B cell (primary cell): ENCODE results near the gene COA8. TPM values are rescaled to one million over a fixed set of nuclear protein-coding genes. Genes with fewer than 3 reads are reported as not detected.
A peak's percentile ranks its signal among the peaks of the same experiment; 100 is the strongest.

ENCODE experiments used
- ATAC-seq: fragments of 200-7000 bp; cut with Tn5 transposase; one replicate; pipeline ENCODE4 v1.10.0; 2021; ENCODE audit warnings: low read depth, mild to moderate bottlenecking, moderate number of reproducible peaks, moderate library complexity
- CTCF ChIA-PET: fragments of 350-600 bp; sonication (Branson Sonifier 250); formaldehyde crosslinking; loops from one replicate; lab custom pipeline; 2021; ENCODE audit warnings: antibody characterized with exemption, inconsistent platforms; lab: Charles Lee
- POLR2A ChIA-PET: fragments of 350-600 bp; sonication (Branson Sonifier 250); formaldehyde crosslinking; loops from one replicate; lab custom pipeline; 2021; ENCODE audit warnings: antibody characterized with exemption; lab: Charles Lee
- DNase-seq: peaks from one replicate; pipeline ENCODE4 v3.0.0; 2013
- H2AFZ ChIP-seq: 2 replicates; pipeline ENCODE4 v1.6.1; 2012; ENCODE audit warnings: mild to moderate bottlenecking, low read depth, low read length; ENCODE audit not compliant: insufficient read depth, poor library complexity, severe bottlenecking
- H3K27ac ChIP-seq, 2 donors: 1 replicate in 1 of 2; 2 replicates in 1 of 2; pipeline ENCODE4 v1.5.1; 2012 to 2013; ENCODE audit warnings: low read length in 2 of 2, mild to moderate bottlenecking in 2 of 2, moderate library complexity in 1 of 2
- H3K27me3 ChIP-seq, 4 experiments: fragments of 200-600 bp in 1 of 4; sonication (generic) in 1 of 4; replicated peaks in 1 of 4; 1 replicate in 2 of 4; 2 replicates in 2 of 4; pipeline versions ENCODE4 v1.6.1 to v1.7.0; 2013 to 2016; ENCODE audit warnings: low read length in 3 of 4, mild to moderate bottlenecking in 2 of 4, mixed read lengths in 1 of 4, moderate library complexity in 1 of 4; ENCODE audit not compliant: insufficient read depth in 4 of 4, control insufficient read depth in 3 of 4; ENCODE audit errors: control extremely low read depth in 1 of 4
- H3K36me3 ChIP-seq, 2 experiments: replicated peaks in 1 of 2; 1 replicate in 1 of 2; 2 replicates in 1 of 2; pipeline versions ENCODE4 v1.6.1 to v1.7.1; 2013; ENCODE audit warnings: low read length in 1 of 2; ENCODE audit not compliant: insufficient read depth in 2 of 2, control insufficient read depth in 1 of 2; ENCODE audit errors: control extremely low read depth in 1 of 2, extremely low read depth in 1 of 2
- H3K4me1 ChIP-seq, 2 donors: fragments of 200-600 bp in 1 of 2; sonication (generic) in 1 of 2; 1 replicate in 1 of 2; 2 replicates in 1 of 2; pipeline versions ENCODE4 v1.5.1 to v1.6.1; 2013 to 2017; ENCODE audit warnings: low read length in 2 of 2; ENCODE audit not compliant: control insufficient read depth in 2 of 2, insufficient read depth in 2 of 2
- H3K4me2 ChIP-seq: replicated peaks from 2 replicates; pipeline ENCODE3; 2012; ENCODE audit warnings: mild to moderate bottlenecking, low read depth, low read length; ENCODE audit not compliant: poor library complexity, severe bottlenecking
- H3K4me3 ChIP-seq, 5 experiments: fragments of 200-600 bp in 1 of 5; sonication (generic) in 1 of 5; 1 replicate in 3 of 5; 2 replicates in 2 of 5; pipeline versions ENCODE4 v1.5.1 to v1.7.0; 2011 to 2016; ENCODE audit warnings: low read length in 4 of 5, mild to moderate bottlenecking in 4 of 5, low read depth in 2 of 5, control low read depth in 1 of 5, moderate library complexity in 1 of 5; ENCODE audit not compliant: insufficient read depth in 1 of 5; ENCODE audit errors: control extremely low read depth in 1 of 5, extremely low read depth in 1 of 5
- H3K79me2 ChIP-seq: fragments of 200-600 bp; sonication (generic); one replicate; pipeline ENCODE4 v1.6.0; 2016; ENCODE audit warnings: low read length; ENCODE audit not compliant: control insufficient read depth, insufficient read depth
- H3K9ac ChIP-seq: fragments of 200-600 bp; sonication (generic); 2 replicates; pipeline ENCODE4 v1.6.1; 2017; ENCODE audit warnings: mild to moderate bottlenecking, low read length, moderate library complexity
- H3K9me3 ChIP-seq, 3 donors: one replicate each; pipeline versions ENCODE4 v1.6.1 to v1.7.1; 2013; ENCODE audit warnings: low read length in 2 of 3; ENCODE audit not compliant: control insufficient read depth in 2 of 3, insufficient read depth in 1 of 3; ENCODE audit errors: control extremely low read depth in 1 of 3
- H4K20me1 ChIP-seq: 2 replicates; pipeline ENCODE4 v1.6.0; 2012; ENCODE audit warnings: mild to moderate bottlenecking, low read length; ENCODE audit not compliant: insufficient read depth, control insufficient read depth, poor library complexity, severe bottlenecking
- H3K27ac Mint-ChIP-seq: one replicate; pipeline ENCODE4 v1.8.0; 2021; ENCODE audit warnings: mixed read lengths
- H3K27me3 Mint-ChIP-seq: one replicate; pipeline ENCODE4 v1.8.0; 2021; ENCODE audit warnings: mixed read lengths
- H3K4me1 Mint-ChIP-seq: one replicate; pipeline ENCODE4 v1.8.0; 2021; ENCODE audit warnings: mixed read lengths
- H3K4me3 Mint-ChIP-seq: one replicate; pipeline ENCODE4 v1.8.0; 2021; ENCODE audit warnings: mixed read lengths
- H3K9me3 Mint-ChIP-seq: one replicate; pipeline ENCODE4 v1.8.0; 2022; ENCODE audit warnings: mixed read lengths; ENCODE audit not compliant: insufficient read depth
- EZH2 ChIP-seq: IDR thresholded peaks from 2 replicates; pipeline ENCODE4 v1.6.1; 2012; ENCODE audit warnings: borderline replicate concordance, low read depth, mild to moderate bottlenecking, moderate library complexity, low read length; ENCODE audit not compliant: insufficient read depth, poor library complexity, severe bottlenecking
- WGBS: methylation state at CpG from one replicate; pipeline ENCODE4 v1.1.5; 2013; ENCODE audit warnings: missing lambda C conversion rate; ENCODE audit not compliant: insufficient coverage; 5-methylcytosine and 5-hydroxymethylcytosine counted together
- intact Hi-C: fragments of 100-400 bp; cut with micrococcal nuclease; formaldehyde crosslinking; loops from one replicate; pipeline ENCODE4 v1.10.0; 2022
- polyA plus RNA-seq: library from polyadenylated mRNA; depleted of rRNA; stranded (reverse); fragments of >200 nt; gene quantifications from 2 replicates; pipeline ENCODE4 v1.2.3, GENCODE V29; 2012
- total RNA-seq, 2 donors: library from RNA; stranded (reverse); fragments of 120-200 nt in 1 of 2; gene quantifications; 1 replicate in 1 of 2; 2 replicates in 1 of 2; pipeline versions ENCODE4 v1.2.3 to v1.2.4, GENCODE V29; 2013 to 2022
- TF ChIP-seq, protein P1 (sequence below): fragments of 200-600 bp; IDR thresholded peaks from one replicate; pipeline ENCODE4 v1.8.0; 2022; ENCODE audit warnings: antibody characterized with exemption, mild to moderate bottlenecking

Gene COA8
- total and polyA plus RNA-seq, 2 donors (not counting 1 experiment from before 2014, with no cell fraction given) = 7.5 to 24.9 TPM

DNA sequence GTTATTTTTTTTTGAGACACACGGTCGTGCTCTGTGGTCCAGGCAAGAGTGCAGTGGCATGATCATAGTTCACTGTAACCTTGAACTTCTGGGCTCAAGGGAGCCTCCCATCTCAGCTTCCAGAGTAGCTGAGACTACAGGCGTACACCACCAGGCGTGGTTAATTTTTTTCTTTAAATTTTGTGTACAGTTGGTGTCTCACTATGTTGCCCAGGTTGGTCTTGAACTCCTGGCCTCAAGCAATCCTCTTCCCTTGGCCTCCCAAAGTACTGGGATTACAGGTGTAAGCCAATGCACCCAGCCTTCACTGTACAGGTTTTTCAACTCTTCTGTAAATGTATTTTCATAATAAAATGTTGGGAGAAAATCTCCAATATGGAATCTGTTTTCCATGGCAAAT is 60.5 kb downstream of the COA8 start:
- no peak overlapping the region for H2AFZ ChIP-seq
- Mint-ChIP-seq H3K4me1 (peaks cover 45% of the 10 kb centered on the region), H3K9me3 (no peaks in the 10 kb centered on the region), H3K27ac (no peak overlapping the region), H3K4me3 (no peak overlapping the region), H3K27me3 (no peaks in the 10 kb centered on the region)
- DNase-seq (no peak), ATAC-seq (no peak)
- intact Hi-C loops = no loop called here
- no peak overlapping the region for H3K4me3 ChIP-seq
- no peak for TF ChIP-seq EZH2
- TF ChIP-seq, protein P1, sequence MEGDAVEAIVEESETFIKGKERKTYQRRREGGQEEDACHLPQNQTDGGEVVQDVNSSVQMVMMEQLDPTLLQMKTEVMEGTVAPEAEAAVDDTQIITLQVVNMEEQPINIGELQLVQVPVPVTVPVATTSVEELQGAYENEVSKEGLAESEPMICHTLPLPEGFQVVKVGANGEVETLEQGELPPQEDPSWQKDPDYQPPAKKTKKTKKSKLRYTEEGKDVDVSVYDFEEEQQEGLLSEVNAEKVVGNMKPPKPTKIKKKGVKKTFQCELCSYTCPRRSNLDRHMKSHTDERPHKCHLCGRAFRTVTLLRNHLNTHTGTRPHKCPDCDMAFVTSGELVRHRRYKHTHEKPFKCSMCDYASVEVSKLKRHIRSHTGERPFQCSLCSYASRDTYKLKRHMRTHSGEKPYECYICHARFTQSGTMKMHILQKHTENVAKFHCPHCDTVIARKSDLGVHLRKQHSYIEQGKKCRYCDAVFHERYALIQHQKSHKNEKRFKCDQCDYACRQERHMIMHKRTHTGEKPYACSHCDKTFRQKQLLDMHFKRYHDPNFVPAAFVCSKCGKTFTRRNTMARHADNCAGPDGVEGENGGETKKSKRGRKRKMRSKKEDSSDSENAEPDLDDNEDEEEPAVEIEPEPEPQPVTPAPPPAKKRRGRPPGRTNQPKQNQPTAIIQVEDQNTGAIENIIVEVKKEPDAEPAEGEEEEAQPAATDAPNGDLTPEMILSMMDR = no peak
- H3K79me2 ChIP-seq = peaks cover 2% of the 10 kb centered on the region
- H3K4me1 ChIP-seq = peaks cover 37 to 41% of the 10 kb centered on the region in 2 donors
- no peak overlapping the region for H3K9ac ChIP-seq
- H3K4me2 ChIP-seq = peak overlapping the region; percentile 74
- H3K27ac ChIP-seq = no peak overlapping the region
- H3K36me3 ChIP-seq = no peaks in the 10 kb centered on the region
- no peaks in the 10 kb centered on the region for H3K9me3 ChIP-seq
- POLR2A ChIA-PET = no interaction called here
- no peaks in the 10 kb centered on the region for H3K27me3 ChIP-seq
- H4K20me1 ChIP-seq = no peaks in the 10 kb centered on the region
- WGBS = no CpG with 5 or more reads among the region's 4 CpGs
- CTCF ChIA-PET = no interaction called here

DNA sequence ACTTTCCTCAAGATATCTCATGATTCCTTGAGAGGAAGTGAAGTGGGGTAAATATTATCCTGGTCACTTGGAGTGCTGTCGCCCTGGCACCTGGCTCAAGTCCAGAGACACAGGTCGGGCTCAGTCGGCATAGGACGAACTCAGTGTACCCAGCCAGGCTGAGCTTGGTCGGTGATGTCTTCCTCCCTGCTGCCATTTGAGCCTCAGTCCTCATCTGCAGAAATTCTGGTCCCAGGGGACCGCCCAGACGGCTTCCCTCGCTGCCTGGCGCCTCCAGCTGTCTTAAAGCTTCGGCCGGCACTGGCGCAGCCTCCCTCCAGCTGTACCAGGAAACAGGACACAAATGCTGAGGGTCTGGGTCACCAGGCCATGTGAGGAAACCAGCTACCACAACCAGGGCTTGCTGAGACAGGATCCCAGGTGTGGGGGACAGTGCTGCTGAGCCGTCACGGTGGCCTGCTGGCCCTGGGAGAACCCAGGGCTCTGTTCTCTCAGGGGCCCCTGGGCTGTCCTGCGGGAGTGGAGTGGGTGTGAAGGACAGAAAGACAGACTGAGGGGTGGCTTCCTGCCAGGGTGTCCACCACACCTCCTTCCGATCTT is 61.2 kb downstream of the COA8 start:
- Histone ChIP-seq H3K4me2 (peak overlapping the region; percentile 74), H3K27ac (no peak overlapping the region), H2AFZ (peak overlapping the region; percentile 47), H4K20me1 (no peaks in the 10 kb centered on the region), H3K4me1 (peaks cover 39 to 44% of the 10 kb centered on the region in 2 donors), H3K79me2 (peaks cover 9% of the 10 kb centered on the region), H3K4me3 (peak overlapping the region in 1 of 5 experiments; percentile 6), H3K9me3 (no peaks in the 10 kb centered on the region), H3K27me3 (no peaks in the 10 kb centered on the region), H3K9ac (peak overlapping the region; percentile 26), H3K36me3 (no peaks in the 10 kb centered on the region)
- peaks cover 46% of the 10 kb centered on the region for H3K4me1 Mint-ChIP-seq
- H3K4me3 Mint-ChIP-seq = peak overlapping the region; percentile 56
- no peak overlapping the region for H3K27ac Mint-ChIP-seq
- no peaks in the 10 kb centered on the region for H3K9me3 Mint-ChIP-seq
- ATAC-seq (no peak), DNase-seq (peak; percentile 66)
- WGBS = 18% methylated on average over 16 of the region's 16 CpGs
- CTCF ChIA-PET = no interaction called here
- POLR2A ChIA-PET = interaction anchor here (0.6 kb wide), 1 partner anchor 66 kb away, joined by 3 read pairs; no protein-coding TSS in a partner anchor
- H3K27me3 Mint-ChIP-seq = no peaks in the 10 kb centered on the region
- no peak for TF ChIP-seq EZH2
- TF ChIP-seq, protein P1 = no peak
- intact Hi-C loops = no loop called here
